HG03060 (cell line): ENCODE results near the gene HPCAL1.
A peak's percentile ranks its signal among the peaks of the same experiment; 100 is the strongest.
"Not testable (repeated sequence)": the region's sequence is repeated elsewhere in the genome, so short reads cannot be mapped to it uniquely, and the experiment has no call there.

Experiments used
- ATAC-seq: cut with Tn5 transposase; IDR thresholded peaks from one replicate; pipeline ENCODE4 v1.9.1; 2021; ENCODE audit warnings: low read depth, moderate number of reproducible peaks; ENCODE audit not compliant: unreplicated experiment

HPCAL1 gene

GRCh38 chr2:10302479-10303180 is at the start of gene HPCAL1:
Gene HPCAL1, plus strand, starts transcription at chr2:10302904. Its CDS starts 116,854 bp downstream, at chr2:10419758.
- peak; percentile 56 for ATAC-seq

- ATAC-seq, result no peak
Measured at GRCh38 chr2:10253596-10254372, 48.9 kb upstream of the HPCAL1 start.

GRCh38 chr2:10254373-10255188 is 48.1 kb upstream of the HPCAL1 start:
- ATAC-seq, result no peak

- no peak for ATAC-seq
Measured at GRCh38 chr2:10255189-10256030, 47.3 kb upstream of the HPCAL1 start.

- ATAC-seq, result no peak
Measured at GRCh38 chr2:10256031-10256514, 46.6 kb upstream of the HPCAL1 start.

- ATAC-seq, result no peak
Measured at GRCh38 chr2:10256515-10257031, 46.1 kb upstream of the HPCAL1 start.

- no peak for ATAC-seq
Measured at GRCh38 chr2:10257036-10257435, 45.7 kb upstream of the HPCAL1 start.

GRCh38 chr2:10257500-10258147 is 45.1 kb upstream of the HPCAL1 start:
- no peak for ATAC-seq

- ATAC-seq, result no peak
Measured at GRCh38 chr2:10258326-10258725, 44.4 kb upstream of the HPCAL1 start.

- ATAC-seq, result no peak
Measured at GRCh38 chr2:10258726-10259125, 44.0 kb upstream of the HPCAL1 start.

- ATAC-seq, result no peak
Measured at GRCh38 chr2:10260130-10260529, 42.6 kb upstream of the HPCAL1 start.

GRCh38 chr2:10263526-10263925 is 39.2 kb upstream of the HPCAL1 start:
- ATAC-seq, result not testable (repeated sequence)

- ATAC-seq, result no peak
Measured at GRCh38 chr2:10264506-10265328, 38.0 kb upstream of the HPCAL1 start.

GRCh38 chr2:10265329-10266132 is 37.2 kb upstream of the HPCAL1 start:
- no peak for ATAC-seq

GRCh38 chr2:10266133-10266620 is 36.5 kb upstream of the HPCAL1 start:
- no peak for ATAC-seq

- no peak for ATAC-seq
Measured at GRCh38 chr2:10267036-10267435, 35.7 kb upstream of the HPCAL1 start.
